OCI-LY3 (cell line): ENCODE measurements around the gene TEX48.

Experiments used
- H2AFZ ChIP-seq: fragments of 200-600, 300-600 bp; shearing (Covaris generic); 2 replicates; pipeline ENCODE4 v1.6.0; 2014; ENCODE audit warnings: antibody characterized with exemption, low read depth, low read length
- H3K27ac ChIP-seq: fragments of 200-600, 300-600 bp; sonication (generic); 2 replicates; pipeline ENCODE4 v1.5.1; 2014; ENCODE audit warnings: mild to moderate bottlenecking, low read length, moderate library complexity, mixed read lengths
- H3K27me3 ChIP-seq: fragments of 200-600, 300-600 bp; sonication (generic); 2 replicates; pipeline ENCODE4 v1.6.1; 2014; ENCODE audit warnings: low read depth, low read length, mixed read lengths
- H3K36me3 ChIP-seq: fragments of 200-600, 300-600 bp; sonication (generic); replicated peaks from 2 replicates; pipeline ENCODE3; 2014; ENCODE audit warnings: low read depth, low read length, mixed read lengths
- H3K4me1 ChIP-seq: fragments of 300-600, 200-600 bp; sonication (generic); 2 replicates; pipeline ENCODE4 v1.6.1; 2014; ENCODE audit warnings: low read length, mixed read lengths
- H3K4me2 ChIP-seq: fragments of 200-600, 300-600 bp; sonication (generic); 2 replicates; pipeline ENCODE4 v1.6.1; 2014; ENCODE audit warnings: low read length, mixed read lengths
- H3K4me3 ChIP-seq: fragments of 300-600, 200-600 bp; sonication (generic); 2 replicates; pipeline ENCODE4 v1.5.1; 2014; ENCODE audit warnings: antibody characterized with exemption, mild to moderate bottlenecking, low read length, moderate library complexity
- H3K79me2 ChIP-seq: fragments of 300-600, 200-600 bp; shearing (Covaris generic); 2 replicates; pipeline ENCODE4 v1.6.1; 2014; ENCODE audit warnings: mild to moderate bottlenecking, low read length, mixed read lengths
- H3K9ac ChIP-seq: fragments of 300-600, 200-600 bp; shearing (Covaris generic); 2 replicates; pipeline ENCODE4 v1.6.0; 2014; ENCODE audit warnings: mild to moderate bottlenecking, low read length, moderate library complexity
- H3K9me3 ChIP-seq: fragments of 200-600, 300-600 bp; shearing (Covaris generic); 2 replicates; pipeline ENCODE4 v1.6.1; 2014; ENCODE audit warnings: low read length, mixed read lengths; ENCODE audit not compliant: insufficient read depth
- H4K20me1 ChIP-seq: fragments of 200-600, 300-600 bp; sonication (generic); 2 replicates; pipeline ENCODE4 v1.6.1; 2016; ENCODE audit warnings: low read length, mixed read lengths; ENCODE audit not compliant: insufficient read depth
- EZH2phosphoT487 ChIP-seq: fragments of 200-600 bp; shearing (Covaris generic); IDR thresholded peaks from 2 replicates; pipeline ENCODE4 v1.6.1; 2018; ENCODE audit warnings: antibody characterized with exemption, mixed run types, low read depth
- TF ChIP-seq, protein P1 (sequence below): fragments of 200-600, 300-600 bp; sonication (generic); IDR thresholded peaks from 2 replicates; pipeline ENCODE4 v1.5.1; 2014; ENCODE audit warnings: antibody characterized with exemption, low read length, low read depth

The TEX48 gene

DNA sequence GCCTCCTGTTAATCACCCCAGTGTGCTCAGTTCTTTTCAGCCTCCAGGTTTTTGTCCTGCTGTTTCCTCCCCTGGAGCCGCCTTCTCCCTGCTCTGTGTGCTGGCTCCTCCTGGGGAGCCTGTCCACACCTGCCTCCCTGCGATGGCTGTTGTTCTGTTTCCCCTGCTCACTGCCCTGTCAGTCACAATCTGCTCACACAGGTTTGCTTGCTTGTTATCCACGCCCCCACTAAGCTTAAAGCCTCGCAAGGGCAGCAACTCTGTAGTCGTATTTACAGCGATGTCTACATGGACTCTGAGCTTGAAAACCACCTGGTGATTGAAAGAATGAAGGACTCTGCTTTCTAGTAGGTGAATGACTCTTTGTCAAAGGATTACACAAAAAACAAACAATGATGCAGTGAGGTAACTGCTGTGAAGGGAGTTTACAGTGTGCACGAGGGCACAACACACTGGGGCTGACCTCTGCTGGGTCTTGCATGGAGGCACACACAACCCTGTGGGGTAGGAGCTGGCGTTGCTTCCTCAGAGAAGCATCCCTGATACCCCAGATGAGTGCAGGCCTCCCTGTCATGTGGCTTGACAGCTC, 39.6 kb upstream of the TEX48 start:
- Histone ChIP-seq H3K36me3 (no peaks in the 10 kb centered on the region), H2AFZ (no peak overlapping the region), H3K9ac (no peak overlapping the region), H3K27ac (no peak overlapping the region), H3K9me3 (no peaks in the 10 kb centered on the region), H3K79me2 (no peaks in the 10 kb centered on the region), H4K20me1 (peaks cover 7% of the 10 kb centered on the region; the same call in 1 of the 2 replicates), H3K27me3 (peaks cover 96% of the 10 kb centered on the region), H3K4me2 (no peak overlapping the region), H3K4me1 (peaks cover 14% of the 10 kb centered on the region), H3K4me3 (no peak overlapping the region)
- TF ChIP-seq, protein P1, sequence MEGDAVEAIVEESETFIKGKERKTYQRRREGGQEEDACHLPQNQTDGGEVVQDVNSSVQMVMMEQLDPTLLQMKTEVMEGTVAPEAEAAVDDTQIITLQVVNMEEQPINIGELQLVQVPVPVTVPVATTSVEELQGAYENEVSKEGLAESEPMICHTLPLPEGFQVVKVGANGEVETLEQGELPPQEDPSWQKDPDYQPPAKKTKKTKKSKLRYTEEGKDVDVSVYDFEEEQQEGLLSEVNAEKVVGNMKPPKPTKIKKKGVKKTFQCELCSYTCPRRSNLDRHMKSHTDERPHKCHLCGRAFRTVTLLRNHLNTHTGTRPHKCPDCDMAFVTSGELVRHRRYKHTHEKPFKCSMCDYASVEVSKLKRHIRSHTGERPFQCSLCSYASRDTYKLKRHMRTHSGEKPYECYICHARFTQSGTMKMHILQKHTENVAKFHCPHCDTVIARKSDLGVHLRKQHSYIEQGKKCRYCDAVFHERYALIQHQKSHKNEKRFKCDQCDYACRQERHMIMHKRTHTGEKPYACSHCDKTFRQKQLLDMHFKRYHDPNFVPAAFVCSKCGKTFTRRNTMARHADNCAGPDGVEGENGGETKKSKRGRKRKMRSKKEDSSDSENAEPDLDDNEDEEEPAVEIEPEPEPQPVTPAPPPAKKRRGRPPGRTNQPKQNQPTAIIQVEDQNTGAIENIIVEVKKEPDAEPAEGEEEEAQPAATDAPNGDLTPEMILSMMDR: no peak
- no peak for TF ChIP-seq EZH2phosphoT487

DNA sequence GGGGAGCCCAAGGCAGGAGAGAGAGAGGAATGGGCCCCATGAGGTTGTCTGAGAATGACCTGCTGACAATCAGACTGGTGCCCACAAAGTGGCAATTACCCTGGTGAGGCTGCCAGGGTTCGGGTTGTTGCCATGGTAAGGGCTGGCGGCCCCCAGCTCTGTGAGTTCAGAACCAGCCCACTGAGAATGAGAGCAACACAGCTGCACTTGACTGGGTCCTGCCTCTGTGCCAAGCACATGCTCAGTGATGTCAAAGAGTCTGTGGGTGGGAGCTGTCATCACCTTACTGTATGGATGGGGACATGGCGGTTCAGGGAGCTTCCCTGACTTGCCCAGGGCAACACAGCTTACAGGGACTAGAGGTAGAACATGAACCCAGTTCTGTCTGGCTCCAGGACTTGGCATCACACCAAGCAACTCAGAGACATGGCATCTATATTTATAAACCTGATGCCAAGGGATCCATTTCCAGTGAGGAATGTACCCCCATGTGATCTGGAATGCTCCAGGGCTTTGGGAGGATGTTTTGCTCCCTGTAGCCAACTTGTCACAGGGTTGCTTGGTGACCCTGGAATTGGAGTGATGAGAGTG, 38.2 kb upstream of the TEX48 start:
- Histone ChIP-seq H3K27ac (no peak overlapping the region), H2AFZ (no peak overlapping the region), H3K4me3 (no peak overlapping the region), H3K79me2 (no peaks in the 10 kb centered on the region), H3K9ac (no peak overlapping the region), H3K9me3 (no peaks in the 10 kb centered on the region), H3K4me2 (no peak overlapping the region), H3K4me1 (peaks cover 12% of the 10 kb centered on the region), H3K36me3 (no peaks in the 10 kb centered on the region), H3K27me3 (peaks cover 96% of the 10 kb centered on the region), H4K20me1 (peaks cover 7% of the 10 kb centered on the region; the same call in 1 of the 2 replicates)
- no peak for TF ChIP-seq EZH2phosphoT487
- TF ChIP-seq, protein P1: no peak

DNA sequence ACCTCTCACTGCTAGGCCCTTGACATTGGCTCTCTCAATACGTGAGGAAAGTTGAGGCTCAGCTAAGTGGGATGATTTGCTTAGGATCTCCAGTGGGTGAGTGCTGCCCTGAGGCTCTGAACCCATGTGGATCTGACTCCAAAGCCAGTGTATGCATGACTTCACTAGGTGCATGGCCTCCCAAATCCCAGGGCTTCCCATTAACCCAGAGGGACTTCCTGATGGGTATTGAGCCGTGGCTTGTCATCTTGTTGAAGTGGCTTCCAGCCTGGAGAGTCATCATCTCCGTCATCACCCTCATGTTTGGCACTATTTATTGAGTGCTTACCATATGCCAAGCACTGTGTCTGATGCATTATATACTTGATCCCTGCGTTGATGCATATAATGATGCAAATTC, 37.3 kb upstream of the TEX48 start:
- Histone ChIP-seq H4K20me1 (peaks cover 7% of the 10 kb centered on the region; the same call in 1 of the 2 replicates), H3K27ac (no peak overlapping the region), H3K4me1 (peaks cover 12% of the 10 kb centered on the region), H3K27me3 (peaks cover 90% of the 10 kb centered on the region), H3K79me2 (no peaks in the 10 kb centered on the region), H2AFZ (no peak overlapping the region), H3K36me3 (no peaks in the 10 kb centered on the region), H3K9ac (no peak overlapping the region), H3K4me3 (no peak overlapping the region), H3K4me2 (no peak overlapping the region), H3K9me3 (no peaks in the 10 kb centered on the region)
- TF ChIP-seq, protein P1: no peak
- TF ChIP-seq EZH2phosphoT487: no peak

DNA sequence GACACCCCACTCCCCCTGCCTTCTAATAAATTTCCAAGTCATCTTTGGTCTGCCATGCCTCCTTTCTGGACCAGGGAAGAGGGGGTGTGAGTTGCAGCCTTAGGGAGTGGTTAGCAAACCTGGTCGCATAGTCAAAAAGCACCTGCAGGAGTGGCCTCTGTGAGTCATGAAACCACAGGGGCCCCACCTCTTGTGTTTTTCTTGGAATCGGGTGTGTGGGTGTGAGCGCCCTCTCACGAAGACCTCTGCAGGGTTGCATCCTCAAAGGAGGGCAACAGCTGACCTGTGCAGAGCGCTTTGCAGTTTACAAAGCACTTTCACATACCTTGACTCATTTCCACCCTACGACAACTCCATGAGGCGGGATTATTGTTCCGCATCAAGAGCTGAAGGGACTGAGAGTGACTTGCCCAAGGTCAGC, 36.8 kb upstream of the TEX48 start:
- Histone ChIP-seq H3K4me3 (no peak overlapping the region), H3K36me3 (no peaks in the 10 kb centered on the region), H3K79me2 (no peaks in the 10 kb centered on the region), H3K27me3 (peaks cover 91% of the 10 kb centered on the region), H2AFZ (no peak overlapping the region), H4K20me1 (peaks cover 7% of the 10 kb centered on the region; the same call in 1 of the 2 replicates), H3K9me3 (no peaks in the 10 kb centered on the region), H3K4me1 (peaks cover 7% of the 10 kb centered on the region; the same call in 1 of the 2 replicates), H3K4me2 (no peak overlapping the region), H3K27ac (no peak overlapping the region), H3K9ac (no peak overlapping the region)
- TF ChIP-seq, protein P1: no peak
- no peak for TF ChIP-seq EZH2phosphoT487
